C4-2B (cell line): ENCODE measurements around the gene OR52N2.

Experiments
- H3K27ac ChIP-seq: fragments of 450-650 bp; 2 replicates; pipeline ENCODE4 v1.5.1; 2017
- CTCF ChIP-seq: fragments of 450-650 bp; conservative IDR thresholded peaks from 2 replicates; pipeline ENCODE4 v1.5.1; 2017; ENCODE audit warnings: mild to moderate bottlenecking
- ZFX ChIP-seq: fragments of 450-650 bp; IDR thresholded peaks from 2 replicates; pipeline ENCODE4 v1.6.1; 2017

Gene OR52N2

GRCh38 chr11:5809122-5809519 lies 397 bp downstream of the OR52N2 start:
- no peak for TF ChIP-seq ZFX
- TF ChIP-seq CTCF: no peak
- no peak overlapping the region for H3K27ac ChIP-seq

GRCh38 chr11:5809905-5810795 lies 1.4 kb downstream of the OR52N2 start:
- TF ChIP-seq ZFX (no peak), CTCF (no peak)
- no peak overlapping the region for H3K27ac ChIP-seq

GRCh38 chr11:5815534-5815933 lies 6.8 kb downstream of the OR52N2 start:
- no peak for TF ChIP-seq CTCF
- no peak for TF ChIP-seq ZFX
- no peak overlapping the region for H3K27ac ChIP-seq

GRCh38 chr11:5818245-5818886 lies 9.6 kb downstream of the OR52N2 start:
- TF ChIP-seq CTCF: no peak
- no peak for TF ChIP-seq ZFX
- no peak overlapping the region for H3K27ac ChIP-seq

GRCh38 chr11:5831196-5831829 lies 22.6 kb downstream of the OR52N2 start:
- TF ChIP-seq ZFX (no peak), CTCF (no peak)
- H3K27ac ChIP-seq: no peak overlapping the region

GRCh38 chr11:5833446-5833845 lies 24.7 kb downstream of the OR52N2 start:
- TF ChIP-seq CTCF (no peak), ZFX (no peak)
- H3K27ac ChIP-seq: no peak overlapping the region

GRCh38 chr11:5837695-5838094 lies 29.0 kb downstream of the OR52N2 start:
- no peak overlapping the region for H3K27ac ChIP-seq
- TF ChIP-seq ZFX: no peak
- TF ChIP-seq CTCF: no peak
